Esophagus squamous epithelium (tissue), 4 donors: ENCODE results near the gene OR2F1.

Source experiments
- CTCF ChIP-seq, 6 experiments: fragments of 450-650 bp in 4 of 6; fragments of 200-600 bp in 2 of 6; sonication (generic) in 2 of 6; IDR thresholded peaks; one replicate each; pipeline ENCODE4 v1.5.1; 2016 to 2019; ENCODE audit warnings: antibody characterized with exemption in 6 of 6, mild to moderate bottlenecking in 4 of 6, moderate library complexity in 4 of 6
- POLR2A ChIP-seq, 4 donors: fragments of 450-650 bp; IDR thresholded peaks; one replicate each; pipeline ENCODE4 v1.6.1; 2017; ENCODE audit warnings: antibody characterized with exemption in 4 of 4, mild to moderate bottlenecking in 4 of 4, moderate library complexity in 3 of 4

DNA sequence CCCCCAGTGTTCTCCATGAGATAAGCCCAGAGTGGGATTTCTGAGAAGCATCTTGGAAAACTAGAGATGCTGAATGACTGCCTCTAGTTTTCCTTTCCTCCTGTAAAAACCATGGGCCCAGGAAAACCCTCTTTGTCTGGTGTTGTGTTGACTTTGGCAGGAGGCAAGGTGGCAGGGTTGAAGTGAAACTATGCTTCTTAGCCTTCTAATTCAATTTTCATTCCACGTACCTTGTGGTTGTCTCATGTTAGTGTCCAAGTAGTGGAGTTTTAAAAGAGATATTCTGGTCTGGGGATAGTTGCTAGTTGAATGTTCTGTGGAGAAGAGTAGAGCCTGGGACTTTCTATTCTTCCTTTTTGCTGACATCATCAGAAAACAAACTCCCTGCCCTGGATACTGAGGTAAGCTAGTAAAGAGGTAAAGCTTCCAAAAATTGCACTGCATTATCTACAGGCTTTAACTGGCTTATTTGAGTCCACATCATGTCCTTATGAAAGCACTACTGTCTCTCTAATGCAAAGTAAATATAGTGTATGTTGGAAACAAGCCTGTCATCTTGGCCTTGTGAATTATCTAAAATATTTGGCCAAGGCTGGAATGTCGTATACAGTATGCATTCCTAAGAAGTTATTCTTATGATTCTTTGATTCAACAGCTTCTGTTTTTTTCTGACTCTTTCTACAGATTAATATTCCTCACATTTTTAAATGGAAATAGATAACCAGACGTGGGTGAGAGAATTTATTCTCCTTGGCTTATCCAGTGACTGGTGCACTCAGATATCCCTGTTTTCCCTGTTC lies 19.9 kb upstream of the OR2F1 start, which contains the start of gene OR2F2:
- no peak for TF ChIP-seq CTCF (IDR thresholded peaks at IDR 0.05)
- no peak for TF ChIP-seq POLR2A (IDR thresholded peaks at IDR 0.05)
